ENCODE measurements around the gene RBFOX1.

GRCh38 chr16:7372095-7372494, 39.5 kb downstream of the RBFOX1 start:
- TF ChIP-seq CTCF (conservative IDR thresholded peaks at IDR 0.05; ENCODE audit: low read length) (no peak), EZH2phosphoT487 (IDR thresholded peaks at IDR 0.05; ENCODE audit: borderline replicate concordance) (no peak)
